ENCODE results near the gene PAPPA.

- TF ChIP-seq, protein P1, sequence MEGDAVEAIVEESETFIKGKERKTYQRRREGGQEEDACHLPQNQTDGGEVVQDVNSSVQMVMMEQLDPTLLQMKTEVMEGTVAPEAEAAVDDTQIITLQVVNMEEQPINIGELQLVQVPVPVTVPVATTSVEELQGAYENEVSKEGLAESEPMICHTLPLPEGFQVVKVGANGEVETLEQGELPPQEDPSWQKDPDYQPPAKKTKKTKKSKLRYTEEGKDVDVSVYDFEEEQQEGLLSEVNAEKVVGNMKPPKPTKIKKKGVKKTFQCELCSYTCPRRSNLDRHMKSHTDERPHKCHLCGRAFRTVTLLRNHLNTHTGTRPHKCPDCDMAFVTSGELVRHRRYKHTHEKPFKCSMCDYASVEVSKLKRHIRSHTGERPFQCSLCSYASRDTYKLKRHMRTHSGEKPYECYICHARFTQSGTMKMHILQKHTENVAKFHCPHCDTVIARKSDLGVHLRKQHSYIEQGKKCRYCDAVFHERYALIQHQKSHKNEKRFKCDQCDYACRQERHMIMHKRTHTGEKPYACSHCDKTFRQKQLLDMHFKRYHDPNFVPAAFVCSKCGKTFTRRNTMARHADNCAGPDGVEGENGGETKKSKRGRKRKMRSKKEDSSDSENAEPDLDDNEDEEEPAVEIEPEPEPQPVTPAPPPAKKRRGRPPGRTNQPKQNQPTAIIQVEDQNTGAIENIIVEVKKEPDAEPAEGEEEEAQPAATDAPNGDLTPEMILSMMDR (IDR thresholded peaks at IDR 0.05): no peak
- TF ChIP-seq POLR2A (IDR thresholded peaks at IDR 0.05): no peak
These were observed 240.5 kb downstream of the PAPPA start for GRCh38 chr9:116394070-116394469.
